Muscle of leg (tissue), 11 donors: ENCODE measurements around the gene IL1RAP. TPM values are rescaled to one million over a fixed set of nuclear protein-coding genes. Genes with fewer than 3 reads are reported as not detected.
A peak's percentile ranks its signal among the peaks of the same experiment; 100 is the strongest.

Experiments
- DNase-seq: peaks from one replicate; pipeline ENCODE4 v3.0.0; 2013
- H3K27ac ChIP-seq: one replicate; pipeline ENCODE4 v1.5.1; 2013; ENCODE audit warnings: mild to moderate bottlenecking, low read length, control low read depth
- H3K27me3 ChIP-seq: one replicate; pipeline ENCODE4 v1.6.1; 2013; ENCODE audit warnings: low read length; ENCODE audit not compliant: control insufficient read depth, insufficient read depth
- H3K36me3 ChIP-seq: one replicate; pipeline ENCODE4 v1.6.1; 2013; ENCODE audit warnings: low read length; ENCODE audit not compliant: control insufficient read depth, insufficient read depth
- H3K4me1 ChIP-seq: one replicate; pipeline ENCODE4 v1.6.1; 2013; ENCODE audit warnings: low read length; ENCODE audit not compliant: control insufficient read depth, insufficient read depth
- H3K4me3 ChIP-seq: one replicate; pipeline ENCODE4 v1.5.1; 2013; ENCODE audit warnings: low read length, control low read depth
- H3K9me3 ChIP-seq: replicated peaks from 2 replicates; pipeline ENCODE4 v1.6.1; 2013; ENCODE audit warnings: low read depth, low read length; ENCODE audit not compliant: control insufficient read depth
- WGBS: methylation state at CpG from one replicate; pipeline ENCODE4 v1.1.5; 2013; ENCODE audit warnings: missing lambda C conversion rate; ENCODE audit not compliant: insufficient coverage; 5-methylcytosine and 5-hydroxymethylcytosine counted together
- polyA plus RNA-seq, 8 donors: library from polyadenylated mRNA; unstranded; fragments of 120-200 nt; gene quantifications; one replicate each; pipeline versions ENCODE4 v1.2.1 to v1.2.3, GENCODE V29; 2013; ENCODE audit warnings: inconsistent platforms in 1 of 8, low replicate concordance in 1 of 8; ENCODE audit not compliant: insufficient read length in 8 of 8, insufficient read depth in 1 of 8
- total RNA-seq: library from RNA; stranded (reverse); fragments of 120-200 nt; gene quantifications from one replicate; pipeline ENCODE4 v1.2.4, GENCODE V29; 2013

The IL1RAP gene
- total and polyA plus RNA-seq, 9 donors: 9.5 to 18.8 (median 14.5) TPM

- peak; percentile 77 for DNase-seq
- Histone ChIP-seq H3K4me3 (no peak overlapping the region), H3K4me1 (no peaks in the 10 kb centered on the region), H3K9me3 (no peaks in the 10 kb centered on the region), H3K27ac (no peak overlapping the region), H3K36me3 (no peaks in the 10 kb centered on the region), H3K27me3 (no peaks in the 10 kb centered on the region)
- no CpG with 5 or more reads among the region's 3 CpGs for WGBS
These were observed 103.3 kb downstream of the IL1RAP start for GRCh38 chr3:190617185-190617584.

GRCh38 chr3:190618330-190619030 is 104.6 kb downstream of the IL1RAP start:
- no peak overlapping the region for H3K27ac ChIP-seq
- H3K27me3 ChIP-seq: no peaks in the 10 kb centered on the region
- no peaks in the 10 kb centered on the region for H3K9me3 ChIP-seq
- no peak overlapping the region for H3K4me3 ChIP-seq
- DNase-seq: peak; percentile 35
- peaks cover under 1% of the 10 kb centered on the region for H3K36me3 ChIP-seq
- no peaks in the 10 kb centered on the region for H3K4me1 ChIP-seq
- WGBS: no CpG with 5 or more reads among the region's 8 CpGs

GRCh38 chr3:190619353-190619752 is 105.5 kb downstream of the IL1RAP start:
- WGBS: 100% methylated on average over 2 of the region's 5 CpGs
- H3K36me3 ChIP-seq: peaks cover 2% of the 10 kb centered on the region
- no peaks in the 10 kb centered on the region for H3K9me3 ChIP-seq
- H3K4me1 ChIP-seq: no peaks in the 10 kb centered on the region
- no peaks in the 10 kb centered on the region for H3K27me3 ChIP-seq
- no peak overlapping the region for H3K27ac ChIP-seq
- no peak for DNase-seq
- no peak overlapping the region for H3K4me3 ChIP-seq

- Histone ChIP-seq H3K27ac (no peak overlapping the region), H3K36me3 (peaks cover 2% of the 10 kb centered on the region), H3K4me3 (no peak overlapping the region), H3K4me1 (no peaks in the 10 kb centered on the region), H3K9me3 (no peaks in the 10 kb centered on the region), H3K27me3 (no peaks in the 10 kb centered on the region)
- WGBS: no CpG with 5 or more reads among the region's 2 CpGs
- no peak for DNase-seq
These were observed 105.9 kb downstream of the IL1RAP start for GRCh38 chr3:190619761-190620160.

GRCh38 chr3:190620886-190621608 is 107.2 kb downstream of the IL1RAP start:
- Histone ChIP-seq H3K4me3 (no peak overlapping the region), H3K27me3 (no peaks in the 10 kb centered on the region), H3K4me1 (no peaks in the 10 kb centered on the region), H3K27ac (no peak overlapping the region), H3K9me3 (no peaks in the 10 kb centered on the region), H3K36me3 (peaks cover 2% of the 10 kb centered on the region)
- no peak for DNase-seq
- WGBS: no CpG with 5 or more reads among the region's 1 CpG

GRCh38 chr3:190621927-190622326 is 108.0 kb downstream of the IL1RAP start:
- no peaks in the 10 kb centered on the region for H3K9me3 ChIP-seq
- DNase-seq: no peak
- WGBS: no CpG with 5 or more reads among the region's 3 CpGs
- H3K4me3 ChIP-seq: no peak overlapping the region
- H3K4me1 ChIP-seq: no peaks in the 10 kb centered on the region
- H3K27me3 ChIP-seq: no peaks in the 10 kb centered on the region
- no peak overlapping the region for H3K27ac ChIP-seq
- peaks cover 2% of the 10 kb centered on the region for H3K36me3 ChIP-seq

- Histone ChIP-seq H3K27ac (no peak overlapping the region), H3K27me3 (no peaks in the 10 kb centered on the region), H3K9me3 (no peaks in the 10 kb centered on the region), H3K4me1 (no peaks in the 10 kb centered on the region), H3K36me3 (peaks cover 2% of the 10 kb centered on the region), H3K4me3 (no peak overlapping the region)
- 100% methylated on average over 1 of the region's 5 CpGs for WGBS
- no peak for DNase-seq
These were observed 110.4 kb downstream of the IL1RAP start for GRCh38 chr3:190624282-190624681.

GRCh38 chr3:190626951-190627620 is 113.2 kb downstream of the IL1RAP start:
- Histone ChIP-seq H3K27ac (no peak overlapping the region), H3K27me3 (no peaks in the 10 kb centered on the region), H3K9me3 (no peaks in the 10 kb centered on the region), H3K4me1 (no peaks in the 10 kb centered on the region), H3K4me3 (no peak overlapping the region), H3K36me3 (peaks cover 2% of the 10 kb centered on the region)
- DNase-seq: no peak
- WGBS: 100% methylated on average over 2 of the region's 7 CpGs

- Histone ChIP-seq H3K27me3 (no peaks in the 10 kb centered on the region), H3K36me3 (no peaks in the 10 kb centered on the region), H3K4me3 (no peak overlapping the region), H3K27ac (no peak overlapping the region), H3K9me3 (no peaks in the 10 kb centered on the region), H3K4me1 (no peaks in the 10 kb centered on the region)
- DNase-seq: no peak
- 100% methylated on average over 1 of the region's 4 CpGs for WGBS
These were observed 115.2 kb downstream of the IL1RAP start for GRCh38 chr3:190629088-190629487.

GRCh38 chr3:190631295-190631694 is 117.4 kb downstream of the IL1RAP start:
- no peak for DNase-seq
- Histone ChIP-seq H3K27me3 (no peaks in the 10 kb centered on the region), H3K27ac (no peak overlapping the region), H3K4me3 (no peak overlapping the region), H3K36me3 (no peaks in the 10 kb centered on the region), H3K9me3 (no peaks in the 10 kb centered on the region), H3K4me1 (no peaks in the 10 kb centered on the region)
- 100% methylated on average over 1 of the region's 2 CpGs for WGBS
